ENCODE measurements around the gene CDKN2AIP.

DNA sequence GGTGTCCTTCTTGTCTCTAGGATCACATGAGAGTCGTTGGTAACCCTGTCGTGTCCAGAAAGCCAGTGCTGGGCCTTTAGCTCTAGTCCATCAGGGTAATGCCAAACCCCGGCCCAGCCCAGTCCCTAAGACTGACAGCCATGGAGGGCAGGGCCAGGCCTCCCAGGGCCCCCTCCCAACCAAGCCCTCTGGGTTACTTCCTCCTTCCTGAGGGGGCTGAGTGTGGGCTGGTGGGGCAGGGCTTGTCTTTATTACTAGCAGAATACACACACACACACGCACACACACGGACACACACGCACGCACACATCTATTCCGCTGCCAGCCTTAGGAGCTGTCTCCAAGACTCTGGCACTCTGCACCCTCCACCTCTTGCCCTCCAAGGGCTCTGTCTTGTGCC, 35.6 kb upstream of the CDKN2AIP start:
- TF ChIP-seq, protein P1, sequence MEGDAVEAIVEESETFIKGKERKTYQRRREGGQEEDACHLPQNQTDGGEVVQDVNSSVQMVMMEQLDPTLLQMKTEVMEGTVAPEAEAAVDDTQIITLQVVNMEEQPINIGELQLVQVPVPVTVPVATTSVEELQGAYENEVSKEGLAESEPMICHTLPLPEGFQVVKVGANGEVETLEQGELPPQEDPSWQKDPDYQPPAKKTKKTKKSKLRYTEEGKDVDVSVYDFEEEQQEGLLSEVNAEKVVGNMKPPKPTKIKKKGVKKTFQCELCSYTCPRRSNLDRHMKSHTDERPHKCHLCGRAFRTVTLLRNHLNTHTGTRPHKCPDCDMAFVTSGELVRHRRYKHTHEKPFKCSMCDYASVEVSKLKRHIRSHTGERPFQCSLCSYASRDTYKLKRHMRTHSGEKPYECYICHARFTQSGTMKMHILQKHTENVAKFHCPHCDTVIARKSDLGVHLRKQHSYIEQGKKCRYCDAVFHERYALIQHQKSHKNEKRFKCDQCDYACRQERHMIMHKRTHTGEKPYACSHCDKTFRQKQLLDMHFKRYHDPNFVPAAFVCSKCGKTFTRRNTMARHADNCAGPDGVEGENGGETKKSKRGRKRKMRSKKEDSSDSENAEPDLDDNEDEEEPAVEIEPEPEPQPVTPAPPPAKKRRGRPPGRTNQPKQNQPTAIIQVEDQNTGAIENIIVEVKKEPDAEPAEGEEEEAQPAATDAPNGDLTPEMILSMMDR (IDR thresholded peaks at IDR 0.05) = no peak
- TF ChIP-seq POLR2A (IDR thresholded peaks at IDR 0.05) = no peak
